Measurements from ENCODE around the gene GALR2. TPM values are rescaled to one million over a fixed set of nuclear protein-coding genes. Genes with fewer than 3 reads are reported as not detected.

Gene GALR2
- total RNA-seq, 2 donors from 2014 or later: not detected

GRCh38 chr17:76091526-76092286 lies 17.1 kb downstream of the GALR2 start:
- Histone ChIP-seq H3K27me3 (no peaks in the 10 kb centered on the region), H3K4me1 (peaks cover 0 to 8% of the 10 kb centered on the region in 2 donors), H3K4me3 (no peak overlapping the region), H3K9me3 (no peaks in the 10 kb centered on the region), H3K27ac (no peak overlapping the region), H3K36me3 (peaks cover 93% of the 10 kb centered on the region)
- DNase-seq (ENCODE audit: low spot score): no peak
- TF ChIP-seq CTCF (IDR thresholded peaks at IDR 0.05): no peak

DNA sequence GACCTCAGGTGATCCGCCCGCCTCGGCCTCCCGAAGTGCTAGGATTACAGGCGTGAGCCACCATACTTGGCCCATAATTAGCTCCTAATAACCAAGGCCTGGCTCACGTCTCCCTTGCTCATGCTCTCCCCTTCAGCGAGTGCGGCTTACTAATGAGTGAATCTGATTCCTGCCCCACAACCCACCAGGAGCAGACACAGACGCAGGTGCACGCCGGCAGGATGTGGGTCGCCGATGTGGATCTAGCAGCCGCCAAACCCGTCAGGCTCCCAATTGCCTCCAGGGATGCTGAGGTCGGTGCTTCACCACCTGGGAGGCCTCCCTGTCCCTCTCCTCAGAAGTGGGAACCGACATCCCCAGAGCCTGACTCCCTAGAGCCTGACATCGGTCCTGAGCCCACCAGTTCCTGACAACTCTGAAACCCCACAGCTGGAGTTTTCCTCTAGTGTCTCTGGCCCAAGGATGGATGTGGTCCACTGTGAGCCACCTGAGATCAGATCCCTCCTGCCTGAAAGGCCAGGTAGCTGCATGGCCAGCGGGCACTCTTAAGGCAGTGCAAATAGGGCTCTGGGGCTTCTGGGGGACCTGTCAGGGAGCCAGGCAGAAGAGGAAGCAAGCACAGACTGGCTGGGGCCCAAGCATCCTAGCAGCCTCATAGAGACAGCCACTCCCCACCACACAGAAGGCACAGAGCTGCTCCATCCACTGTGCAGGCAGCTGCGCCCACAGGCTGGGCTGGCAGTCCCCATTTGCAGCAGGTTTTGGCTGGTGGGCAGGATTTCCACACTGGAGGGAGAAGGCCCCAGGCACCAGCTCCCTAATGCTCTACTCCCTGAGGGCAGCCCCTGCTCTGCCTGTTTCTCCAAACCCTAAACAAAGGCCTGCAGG lies 18.2 kb downstream of the GALR2 start:
- Histone ChIP-seq H3K27me3 (no peaks in the 10 kb centered on the region), H3K4me1 (peaks cover 0 to 8% of the 10 kb centered on the region in 2 donors), H3K36me3 (peaks cover 93% of the 10 kb centered on the region), H3K27ac (no peak overlapping the region), H3K4me3 (no peak overlapping the region), H3K9me3 (no peaks in the 10 kb centered on the region)
- no peak for DNase-seq (ENCODE audit: low spot score)
- no peak for TF ChIP-seq CTCF (IDR thresholded peaks at IDR 0.05)

DNA sequence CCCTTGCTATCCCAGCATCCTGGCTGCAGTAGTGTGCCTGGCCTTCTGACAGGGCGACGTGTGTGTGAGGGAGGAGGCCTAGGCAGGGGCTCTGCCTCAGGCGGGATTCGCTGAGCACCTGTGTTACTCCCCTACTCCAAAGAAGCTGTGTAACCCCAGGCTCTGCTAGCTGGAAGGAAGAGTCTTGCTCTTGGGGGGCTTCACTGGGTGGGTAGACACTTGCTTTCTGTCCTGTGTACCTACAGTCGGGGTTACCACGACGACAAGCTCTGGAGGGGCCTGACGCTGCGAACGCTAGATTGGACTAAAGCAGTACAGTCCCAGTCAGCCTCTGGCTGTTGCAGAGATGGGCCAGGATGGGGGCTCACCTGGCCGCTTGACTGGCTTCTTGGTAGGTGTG lies 19.5 kb downstream of the GALR2 start:
- H3K36me3 ChIP-seq: peaks cover 88% of the 10 kb centered on the region
- no peak for DNase-seq (ENCODE audit: low spot score)
- H3K27ac ChIP-seq: no peak overlapping the region
- H3K9me3 ChIP-seq: no peaks in the 10 kb centered on the region
- no peak for TF ChIP-seq CTCF (IDR thresholded peaks at IDR 0.05)
- H3K27me3 ChIP-seq: no peaks in the 10 kb centered on the region
- no peak overlapping the region for H3K4me3 ChIP-seq
- H3K4me1 ChIP-seq: peaks cover 0 to 8% of the 10 kb centered on the region in 2 donors

GRCh38 chr17:76095943-76096342 lies 21.4 kb downstream of the GALR2 start:
- peaks cover 87% of the 10 kb centered on the region for H3K36me3 ChIP-seq
- H3K9me3 ChIP-seq: no peaks in the 10 kb centered on the region
- TF ChIP-seq CTCF (IDR thresholded peaks at IDR 0.05): no peak
- H3K27ac ChIP-seq: no peak overlapping the region
- H3K4me3 ChIP-seq: no peak overlapping the region
- no peaks in the 10 kb centered on the region for H3K27me3 ChIP-seq
- H3K4me1 ChIP-seq: no peaks in the 10 kb centered on the region
- no peak for DNase-seq (ENCODE audit: low spot score)

DNA sequence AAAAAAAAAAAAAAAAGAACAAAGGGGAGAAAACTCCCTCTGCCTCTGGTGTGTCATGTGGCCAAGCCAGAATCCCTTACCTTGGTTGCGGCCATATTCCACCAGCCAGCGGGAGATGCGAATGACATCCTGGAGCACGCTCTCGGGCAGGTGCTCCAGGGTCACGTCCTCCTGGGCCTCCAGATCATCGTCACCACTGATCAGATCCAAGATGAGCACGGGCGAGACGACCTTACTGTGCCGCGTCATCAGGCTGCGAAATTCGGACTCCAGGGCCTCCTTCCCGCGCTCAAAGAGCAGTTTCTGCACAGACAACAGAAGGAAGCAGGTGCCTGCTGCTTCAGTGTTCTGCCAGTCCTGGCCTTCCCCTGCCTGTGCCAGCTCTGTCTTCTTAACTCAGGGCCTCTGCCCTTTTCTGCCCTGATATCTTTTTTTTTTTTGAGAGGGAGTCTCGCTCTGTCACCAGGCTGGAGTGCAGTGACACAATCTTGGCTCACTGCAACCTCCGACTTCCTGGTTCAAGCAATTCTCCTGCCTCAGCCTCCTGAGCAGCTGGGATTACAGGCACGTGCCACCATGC lies 23.2 kb downstream of the GALR2 start:
- no peak for DNase-seq (ENCODE audit: low spot score)
- H3K27me3 ChIP-seq: no peaks in the 10 kb centered on the region
- peaks cover 0 to 8% of the 10 kb centered on the region in 2 donors for H3K4me1 ChIP-seq

More for the DNA sequence above, 23.2 kb downstream of the GALR2 start:
- H3K4me3 ChIP-seq: no peak overlapping the region
- no peak for TF ChIP-seq CTCF (IDR thresholded peaks at IDR 0.05)
- no peaks in the 10 kb centered on the region for H3K9me3 ChIP-seq
- no peak overlapping the region for H3K27ac ChIP-seq
- H3K36me3 ChIP-seq: peaks cover 82% of the 10 kb centered on the region

All from right atrium auricular region (tissue), 2 donors.